ENCODE measurements around the gene IGF1. TPM values are rescaled to one million over a fixed set of nuclear protein-coding genes. Genes with fewer than 3 reads are reported as not detected.

The IGF1 gene
- total RNA-seq, 1 experiment from 2014 or later: 0.42 TPM

- H3K4me2 ChIP-seq (ENCODE audit: low read length): no peak overlapping the region
- TF ChIP-seq TCF7L2 (IDR thresholded peaks at IDR 0.05; ENCODE audit: borderline replicate concordance, extremely low read depth, insufficient read depth, insufficient read length): no peak
- TF ChIP-seq POLR2AphosphoS5 (IDR thresholded peaks at IDR 0.05; ENCODE audit: low read depth, low read length): no peak
- TF ChIP-seq EZH2 (IDR thresholded peaks at IDR 0.05): no peak
- TF ChIP-seq ATF3 (IDR thresholded peaks at IDR 0.05): no peak
- TF ChIP-seq ZFX (IDR thresholded peaks at IDR 0.05): no peak
- no peak for TF ChIP-seq REST (IDR thresholded peaks at IDR 0.05; ENCODE audit: low read depth)
- TF ChIP-seq CEBPB (IDR thresholded peaks at IDR 0.05; ENCODE audit: low read depth): no peak
- no peak for TF ChIP-seq MAX (IDR thresholded peaks at IDR 0.05)
- no peak for TF ChIP-seq RAD21 (IDR thresholded peaks at IDR 0.05; ENCODE audit: low read depth)
- TF ChIP-seq SRF (IDR thresholded peaks at IDR 0.05; ENCODE audit: low read depth): no peak
- ChIA-PET POLR2A (no interaction called here), RAD21 (ENCODE audit: low non-redundant PET in 1 of 2, low total read pairs in 2 of 2, uncharacterized antibody in 2 of 2, unreplicated experiment in 2 of 2) (no interaction called here), CTCF (interaction anchor here (1.0 kb wide), 1 partner anchor 13 kb away, joined by 8 read pairs; no protein-coding TSS in a partner anchor)
- DNase-seq (ENCODE audit: low read depth, low spot score): no peak
- no peaks in the 10 kb centered on the region for H3K9me3 ChIP-seq (ENCODE audit: control insufficient read depth in 1 of 2, insufficient read depth in 1 of 2, low read depth in 1 of 2, low read length in 2 of 2)
- H3K27me3 ChIP-seq (ENCODE audit: insufficient read depth, low read length): no peaks in the 10 kb centered on the region
- no peaks in the 10 kb centered on the region for H4K20me1 ChIP-seq (ENCODE audit: insufficient read depth)
- H3K4me1 ChIP-seq (ENCODE audit: control insufficient read depth in 1 of 2, insufficient read depth in 2 of 2, low read length in 2 of 2): peaks cover 0 to 7% of the 10 kb centered on the region in 2 experiments; a peak in 2 of 4 replicates
- no peaks in the 10 kb centered on the region for H3K79me2 ChIP-seq (ENCODE audit: insufficient read depth, low read length)
- intact Hi-C loops (cut with micrococcal nuclease): no loop called here
- H3K9ac ChIP-seq (ENCODE audit: low read length): no peak overlapping the region
- no peaks in the 10 kb centered on the region for H3K9me2 ChIP-seq (ENCODE audit: insufficient read depth)
- no peak for ATAC-seq
- BruUV-seq (replicated peaks): no TSS peak
- H2AFZ ChIP-seq (ENCODE audit: low read depth, low read length, poor library complexity, severe bottlenecking): no peak overlapping the region
- H3K4me3 ChIP-seq (replicated peaks in 1 of 2; ENCODE audit: low read depth in 1 of 2, low read length in 2 of 2): no peak overlapping the region
- H3K36me3 ChIP-seq (ENCODE audit: control insufficient read depth in 1 of 2, insufficient read depth in 2 of 2, low read length in 2 of 2): no peaks in the 10 kb centered on the region
- no peak overlapping the region for H3K27ac ChIP-seq (ENCODE audit: low read depth, low read length)
Measured at GRCh38 chr12:102471556-102471955, 8.8 kb downstream of the IGF1 start.
